HFFc6 (cell line): Measurements from ENCODE around the gene NET1. TPM values are rescaled to one million over a fixed set of nuclear protein-coding genes. Genes with fewer than 3 reads are reported as not detected.

Experiments used
- DNase-seq: peaks from one replicate; pipeline ENCODE4 v3.0.0-alpha.2; 2018
- H3K27ac Mint-ChIP-seq: 2 replicates; pipeline ENCODE4 v1.8.0; 2020; ENCODE audit warnings: mild to moderate bottlenecking, mixed read lengths
- H3K27me3 Mint-ChIP-seq: 2 replicates; pipeline ENCODE4 v1.8.0; 2021; ENCODE audit warnings: mild to moderate bottlenecking, moderate library complexity, mixed read lengths; ENCODE audit not compliant: insufficient read depth
- H3K36me3 Mint-ChIP-seq: 2 replicates; pipeline ENCODE4 v1.8.0; 2021; ENCODE audit warnings: low read depth, mixed read lengths
- H3K4me1 Mint-ChIP-seq: 2 replicates; pipeline ENCODE4 v1.8.0; 2020; ENCODE audit warnings: low read depth, mixed read lengths
- H3K4me3 Mint-ChIP-seq: 2 replicates; pipeline ENCODE4 v1.8.0; 2020; ENCODE audit warnings: mild to moderate bottlenecking, moderate library complexity, mixed read lengths
- H3K9me3 Mint-ChIP-seq: 2 replicates; pipeline ENCODE4 v1.8.0; 2020; ENCODE audit warnings: mild to moderate bottlenecking, mixed read lengths
- CTCF ChIP-seq: fragments of 200-600 bp; sonication (generic); IDR thresholded peaks from 2 replicates; pipeline ENCODE4 v1.5.0; 2021; ENCODE audit warnings: antibody characterized with exemption, mild to moderate bottlenecking
- total RNA-seq, 6 experiments: library from RNA; stranded (reverse); fragmentation: NEBNext Ultra II Directional; extraction: Animal tissue kit (Norgen Biotek cat#: 25700); gene quantifications; 2 replicates in 1 of 6; 3 replicates in 5 of 6; pipeline ENCODE4 v1.2.3, GENCODE V29; 2021

Gene NET1
- total RNA-seq, 6 experiments from 2014 or later, result 65.1 to 92.9 (median 86.6) TPM

- H3K4me1 Mint-ChIP-seq, result peaks cover 3% of the 10 kb centered on the region
- peaks cover 20% of the 10 kb centered on the region for H3K9me3 Mint-ChIP-seq
- DNase-seq, result no peak
- TF ChIP-seq CTCF, result no peak
- no peak overlapping the region for H3K27ac Mint-ChIP-seq
- H3K4me3 Mint-ChIP-seq, result no peak overlapping the region
- peaks cover 34% of the 10 kb centered on the region for H3K36me3 Mint-ChIP-seq
- no peaks in the 10 kb centered on the region for H3K27me3 Mint-ChIP-seq
These were observed 4.6 kb downstream of the NET1 start for GRCh38 chr10:5416981-5417380.

GRCh38 chr10:5418584-5418983 is 6.2 kb downstream of the NET1 start:
- no peak for DNase-seq
- no peak overlapping the region for H3K4me3 Mint-ChIP-seq
- H3K4me1 Mint-ChIP-seq, result no peaks in the 10 kb centered on the region
- no peak overlapping the region for H3K27ac Mint-ChIP-seq
- peaks cover 34% of the 10 kb centered on the region for H3K36me3 Mint-ChIP-seq
- H3K9me3 Mint-ChIP-seq, result peaks cover 20% of the 10 kb centered on the region
- no peak for TF ChIP-seq CTCF
- no peaks in the 10 kb centered on the region for H3K27me3 Mint-ChIP-seq

DNA sequence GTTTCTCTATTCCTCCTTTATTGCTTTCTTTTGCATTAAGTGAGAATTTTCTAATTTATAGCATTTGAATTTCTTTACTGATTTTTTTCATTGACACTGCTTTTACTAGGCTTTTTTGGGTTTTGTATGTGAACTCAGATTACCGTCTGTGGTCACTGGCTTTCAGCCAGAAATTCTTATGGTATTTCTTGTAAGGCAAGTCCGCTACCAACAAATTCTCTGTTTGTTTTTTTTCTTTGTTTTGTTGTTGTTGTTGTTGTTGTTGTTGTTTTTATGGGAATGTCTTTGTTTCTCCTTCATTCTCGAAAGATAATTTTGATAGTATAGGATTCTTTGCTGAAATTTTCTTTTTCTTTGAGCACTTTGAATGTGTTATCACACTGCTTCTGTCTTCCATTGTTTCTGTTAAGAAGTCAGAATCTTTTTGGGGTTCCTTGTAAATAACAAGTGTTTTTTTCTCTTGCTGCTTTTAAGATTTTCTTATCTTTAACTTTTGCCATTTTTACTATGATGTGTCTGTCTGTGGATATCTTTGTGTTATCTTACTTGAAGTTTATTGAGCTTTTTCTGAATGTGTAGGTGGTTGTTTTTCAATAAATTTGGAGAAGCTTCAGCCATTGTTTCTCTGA is 7.2 kb downstream of the NET1 start:
- peaks cover 34% of the 10 kb centered on the region for H3K36me3 Mint-ChIP-seq
- TF ChIP-seq CTCF, result no peak
- H3K4me3 Mint-ChIP-seq, result no peak overlapping the region
- H3K27ac Mint-ChIP-seq, result no peak overlapping the region
- H3K4me1 Mint-ChIP-seq, result peaks cover 1% of the 10 kb centered on the region
- H3K9me3 Mint-ChIP-seq, result peaks cover 20% of the 10 kb centered on the region
- no peaks in the 10 kb centered on the region for H3K27me3 Mint-ChIP-seq
- no peak for DNase-seq

DNA sequence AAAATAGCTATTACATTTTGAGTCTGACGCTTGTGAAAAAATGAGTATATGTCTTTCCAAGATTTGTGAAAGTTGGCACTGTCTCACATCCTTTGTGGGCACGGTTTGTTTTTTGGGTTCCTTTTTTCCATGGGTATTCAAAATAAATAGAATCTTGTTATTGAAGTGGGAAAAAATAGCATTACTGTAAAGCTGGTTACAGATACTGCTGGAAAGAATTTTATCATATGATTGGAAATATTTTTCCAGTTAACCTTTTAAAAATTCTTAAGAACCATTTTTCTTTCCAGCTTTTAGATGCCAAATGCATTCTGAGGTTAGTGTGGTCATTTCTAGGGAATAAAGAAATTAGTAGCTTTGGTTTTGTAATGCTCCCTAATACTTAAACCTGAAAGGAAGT is 11.4 kb downstream of the NET1 start:
- H3K36me3 Mint-ChIP-seq, result peaks cover 16% of the 10 kb centered on the region
- no peak for DNase-seq
- no peak overlapping the region for H3K4me3 Mint-ChIP-seq

DNA sequence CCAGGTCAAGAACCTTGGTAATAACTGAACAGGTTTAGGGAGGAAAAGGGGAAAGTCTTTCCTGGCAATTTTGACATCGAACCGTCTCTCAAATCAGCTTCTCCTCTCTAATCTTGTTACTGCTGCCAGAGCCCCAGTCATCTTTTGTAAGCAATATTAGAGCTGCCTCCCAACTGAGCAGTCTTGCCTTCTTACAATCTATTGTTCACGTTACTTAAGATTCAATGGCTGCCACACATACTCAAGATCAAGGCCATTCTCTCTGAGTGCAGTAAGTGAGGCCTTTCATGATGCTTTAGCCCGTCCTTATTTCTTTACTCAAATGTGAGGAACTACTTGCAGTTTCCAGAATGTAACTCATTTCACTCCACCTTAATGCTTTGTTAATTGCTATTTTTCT is 12.4 kb downstream of the NET1 start:
- Mint-ChIP-seq H3K9me3 (peaks cover 1% of the 10 kb centered on the region; the same call in 1 of the 2 replicates), H3K4me3 (no peak overlapping the region), H3K27me3 (peaks cover 2% of the 10 kb centered on the region; the same call in 1 of the 2 replicates), H3K36me3 (peaks cover 6% of the 10 kb centered on the region), H3K27ac (no peak overlapping the region; the same call in 1 of the 2 replicates), H3K4me1 (peaks cover 30% of the 10 kb centered on the region)
- TF ChIP-seq CTCF, result no peak
- no peak for DNase-seq

More for the DNA sequence above, 11.4 kb downstream of the NET1 start:
- H3K27me3 Mint-ChIP-seq, result peaks cover 2% of the 10 kb centered on the region; the same call in 1 of the 2 replicates
- no peak overlapping the region for H3K27ac Mint-ChIP-seq
- H3K4me1 Mint-ChIP-seq, result peaks cover 24% of the 10 kb centered on the region
- TF ChIP-seq CTCF, result no peak
- H3K9me3 Mint-ChIP-seq, result peaks cover 11% of the 10 kb centered on the region
